Testis (tissue), 2 donors: ENCODE measurements around the gene RHNO1.
"Not testable (repeated sequence)": the region's sequence is repeated elsewhere in the genome, so short reads cannot be mapped to it uniquely, and the experiment has no call there.

Experiments
- POLR2A ChIP-seq: fragments of 450-650 bp; IDR thresholded peaks from one replicate; pipeline ENCODE4 v1.6.1; 2017; ENCODE audit warnings: antibody characterized with exemption, mild to moderate bottlenecking, moderate library complexity
- TF ChIP-seq, protein P1 (sequence below), 3 experiments: fragments of 450-650 bp in 2 of 3; fragments of 200-600 bp in 1 of 3; sonication (generic) in 1 of 3; IDR thresholded peaks; one replicate each; pipeline ENCODE4 v1.5.1; 2016 to 2019; ENCODE audit warnings: antibody characterized with exemption in 3 of 3, mild to moderate bottlenecking in 2 of 3, moderate library complexity in 1 of 3

DNA sequence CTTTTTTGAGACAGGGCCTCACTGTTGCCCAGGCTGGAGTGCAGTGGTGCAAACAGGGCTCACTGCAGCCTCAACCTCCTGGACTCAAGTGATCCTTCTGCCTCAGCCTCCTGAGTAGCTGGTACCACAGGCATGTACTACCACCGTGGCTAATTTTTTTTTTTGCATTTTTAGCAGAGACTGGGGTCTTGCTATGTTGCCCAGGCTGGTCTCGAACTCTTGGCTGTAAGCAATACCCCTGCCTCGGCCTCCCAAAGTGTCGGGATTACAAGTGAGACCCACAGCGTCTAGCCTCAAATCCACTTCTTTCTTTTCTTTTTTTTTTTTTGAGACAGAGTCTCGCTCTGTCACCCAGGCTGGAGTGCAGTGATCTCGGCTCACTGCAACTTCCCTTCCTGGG, 13.6 kb upstream of the RHNO1 start:
- TF ChIP-seq, protein P1, sequence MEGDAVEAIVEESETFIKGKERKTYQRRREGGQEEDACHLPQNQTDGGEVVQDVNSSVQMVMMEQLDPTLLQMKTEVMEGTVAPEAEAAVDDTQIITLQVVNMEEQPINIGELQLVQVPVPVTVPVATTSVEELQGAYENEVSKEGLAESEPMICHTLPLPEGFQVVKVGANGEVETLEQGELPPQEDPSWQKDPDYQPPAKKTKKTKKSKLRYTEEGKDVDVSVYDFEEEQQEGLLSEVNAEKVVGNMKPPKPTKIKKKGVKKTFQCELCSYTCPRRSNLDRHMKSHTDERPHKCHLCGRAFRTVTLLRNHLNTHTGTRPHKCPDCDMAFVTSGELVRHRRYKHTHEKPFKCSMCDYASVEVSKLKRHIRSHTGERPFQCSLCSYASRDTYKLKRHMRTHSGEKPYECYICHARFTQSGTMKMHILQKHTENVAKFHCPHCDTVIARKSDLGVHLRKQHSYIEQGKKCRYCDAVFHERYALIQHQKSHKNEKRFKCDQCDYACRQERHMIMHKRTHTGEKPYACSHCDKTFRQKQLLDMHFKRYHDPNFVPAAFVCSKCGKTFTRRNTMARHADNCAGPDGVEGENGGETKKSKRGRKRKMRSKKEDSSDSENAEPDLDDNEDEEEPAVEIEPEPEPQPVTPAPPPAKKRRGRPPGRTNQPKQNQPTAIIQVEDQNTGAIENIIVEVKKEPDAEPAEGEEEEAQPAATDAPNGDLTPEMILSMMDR (IDR thresholded peaks at IDR 0.05), result not testable (repeated sequence)
- not testable (repeated sequence) for TF ChIP-seq POLR2A
